Mucosa of stomach (tissue), 1 donor: ENCODE measurements around the gene GNA14.

Source experiments
- H3K27me3 ChIP-seq: one replicate; pipeline ENCODE4 v1.7.0; 2013; ENCODE audit warnings: mild to moderate bottlenecking, low read length; ENCODE audit not compliant: control insufficient read depth, insufficient read depth
- H3K36me3 ChIP-seq: one replicate; pipeline ENCODE4 v1.7.0; 2013; ENCODE audit warnings: low read length; ENCODE audit not compliant: control insufficient read depth, insufficient read depth
- H3K4me1 ChIP-seq: one replicate; pipeline ENCODE4 v1.7.0; 2013; ENCODE audit warnings: mild to moderate bottlenecking, low read length; ENCODE audit not compliant: control insufficient read depth, insufficient read depth
- H3K4me3 ChIP-seq: one replicate; pipeline ENCODE4 v1.7.0; 2013; ENCODE audit warnings: low read length
- H3K9ac ChIP-seq: one replicate; pipeline ENCODE4 v1.7.0; 2013; ENCODE audit warnings: mild to moderate bottlenecking, low read length, moderate library complexity
- H3K9me3 ChIP-seq: one replicate; pipeline ENCODE4 v1.7.0; 2013; ENCODE audit warnings: mild to moderate bottlenecking, low read length, moderate library complexity; ENCODE audit not compliant: control insufficient read depth
- donor health status: Pancreatic carcinoma.

Gene GNA14

DNA sequence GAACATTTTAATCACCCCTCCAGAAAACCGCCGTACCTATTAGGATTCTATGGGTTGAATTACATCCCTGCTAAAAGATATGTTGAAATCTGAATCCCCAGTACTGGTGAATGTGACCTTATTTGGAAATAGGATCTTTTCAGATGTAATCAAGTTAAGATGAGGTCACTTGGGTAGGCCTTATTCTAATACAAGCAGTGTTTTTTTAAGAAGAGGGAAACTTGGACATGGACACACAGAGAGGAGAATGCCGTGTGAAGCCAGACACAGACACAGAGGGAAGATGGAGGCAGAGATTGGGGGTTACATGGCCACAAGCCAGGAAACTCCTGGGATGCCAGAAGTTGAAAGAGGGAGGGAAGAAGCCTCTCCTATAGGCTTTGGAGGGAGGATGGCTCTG is 183.5 kb downstream of the GNA14 start:
- Histone ChIP-seq H3K4me3 (no peak overlapping the region), H3K9ac (no peak overlapping the region), H3K4me1 (no peaks in the 10 kb centered on the region), H3K27me3 (no peaks in the 10 kb centered on the region), H3K36me3 (no peaks in the 10 kb centered on the region), H3K9me3 (no peaks in the 10 kb centered on the region)

DNA sequence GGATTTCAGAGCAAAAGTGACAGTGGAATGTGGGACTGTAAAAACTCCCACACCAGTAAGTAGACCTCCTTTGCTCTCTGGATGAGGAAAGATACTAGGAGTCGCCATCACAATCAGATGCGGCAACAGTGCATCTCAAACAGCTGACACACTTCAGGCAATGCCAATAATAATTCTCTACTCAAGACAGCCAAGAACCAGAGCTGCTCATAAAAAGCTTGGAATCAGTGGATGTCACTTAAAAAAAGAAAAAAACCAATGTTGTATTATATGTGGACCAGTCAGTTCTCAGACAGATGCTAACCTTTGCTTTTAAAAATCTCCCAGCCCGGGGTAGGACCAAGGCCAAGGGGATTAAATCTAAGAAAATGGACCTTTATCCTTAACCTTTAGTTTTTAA is 185.0 kb downstream of the GNA14 start:
- H3K9me3 ChIP-seq: no peaks in the 10 kb centered on the region
- H3K27me3 ChIP-seq: no peaks in the 10 kb centered on the region
- no peaks in the 10 kb centered on the region for H3K4me1 ChIP-seq

DNA sequence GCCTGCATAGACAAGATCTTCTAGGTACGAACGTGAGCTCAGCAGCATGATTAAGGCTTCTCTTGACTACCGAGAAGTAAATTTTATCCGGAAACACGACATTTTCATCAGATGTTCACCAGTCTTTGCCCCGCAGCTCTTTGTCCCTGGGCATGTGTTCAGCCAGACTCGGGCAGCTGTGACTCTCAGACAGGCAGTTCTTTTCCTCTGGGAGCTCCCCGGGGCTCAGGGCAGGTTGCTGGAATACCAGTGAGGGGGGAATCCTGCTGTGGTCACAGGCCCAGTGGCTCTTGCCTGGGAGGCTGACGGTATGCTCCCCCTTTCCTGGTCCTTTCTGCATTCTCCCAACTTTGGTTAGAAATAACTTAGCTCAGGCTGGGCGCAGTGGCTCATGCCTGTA is 186.1 kb downstream of the GNA14 start:
- Histone ChIP-seq H3K4me1 (no peaks in the 10 kb centered on the region), H3K4me3 (no peak overlapping the region), H3K27me3 (no peaks in the 10 kb centered on the region), H3K9me3 (no peaks in the 10 kb centered on the region), H3K36me3 (no peaks in the 10 kb centered on the region), H3K9ac (no peak overlapping the region)

More for the DNA sequence above, 185.0 kb downstream of the GNA14 start:
- Histone ChIP-seq H3K4me3 (no peak overlapping the region), H3K36me3 (no peaks in the 10 kb centered on the region), H3K9ac (no peak overlapping the region)

DNA sequence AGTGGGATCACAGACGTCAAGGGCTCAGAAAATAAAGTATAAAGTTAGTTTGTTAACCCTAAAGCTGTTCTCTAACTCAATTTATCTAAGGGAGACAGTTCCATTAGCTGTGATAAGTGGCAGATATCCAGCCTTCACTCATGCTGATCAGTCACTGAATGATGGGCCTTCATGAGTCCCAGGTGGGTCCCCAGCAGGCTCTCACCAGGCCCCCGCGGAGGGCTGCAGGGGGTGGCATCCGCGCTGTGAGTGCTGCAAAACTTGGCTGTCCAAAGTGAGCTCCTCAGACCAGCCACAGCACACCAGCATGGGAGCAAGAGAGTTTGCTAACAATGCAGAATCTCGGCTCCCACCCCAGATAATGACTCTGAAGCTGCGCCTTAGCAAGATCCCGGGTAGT is 187.2 kb downstream of the GNA14 start:
- H3K36me3 ChIP-seq: no peaks in the 10 kb centered on the region
- H3K9ac ChIP-seq: no peak overlapping the region
- H3K4me1 ChIP-seq: no peaks in the 10 kb centered on the region

DNA sequence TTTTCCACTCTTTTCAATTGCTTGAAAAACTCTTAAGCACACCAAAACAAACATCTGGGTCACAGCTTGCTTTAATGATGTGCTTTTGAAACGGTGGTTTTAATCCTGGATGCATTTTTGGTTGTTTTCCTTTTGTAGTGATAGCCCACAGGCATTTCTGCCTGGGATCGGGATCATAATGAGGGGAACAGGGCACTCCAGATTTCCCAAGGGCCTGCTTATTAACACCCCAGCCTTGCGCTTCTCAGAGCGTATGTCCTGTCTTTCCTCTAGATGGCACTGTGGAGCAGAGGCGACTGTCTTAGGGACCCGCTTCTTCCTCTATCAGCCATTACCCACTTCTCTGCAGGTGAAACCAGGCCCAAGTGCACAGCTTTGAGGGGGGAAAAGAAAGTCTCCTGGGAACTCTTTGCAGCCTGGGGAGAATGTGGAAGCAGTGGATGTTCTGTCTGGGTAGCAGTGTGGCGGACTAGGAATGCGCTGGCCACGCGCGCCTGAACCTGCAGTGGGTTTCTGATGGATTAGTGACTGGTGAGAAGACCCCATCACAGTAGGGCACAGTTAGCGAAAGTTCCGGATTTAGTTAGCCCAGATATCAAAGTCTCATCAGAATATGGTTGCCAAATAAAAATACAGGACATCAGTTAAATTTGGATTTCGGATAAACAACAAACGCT is 190.1 kb downstream of the GNA14 start:
- H3K9me3 ChIP-seq: no peaks in the 10 kb centered on the region
- no peaks in the 10 kb centered on the region for H3K36me3 ChIP-seq
- H3K4me3 ChIP-seq: no peak overlapping the region
- no peaks in the 10 kb centered on the region for H3K27me3 ChIP-seq
- H3K9ac ChIP-seq: no peak overlapping the region
- no peaks in the 10 kb centered on the region for H3K4me1 ChIP-seq

More for the DNA sequence above, 187.2 kb downstream of the GNA14 start:
- Histone ChIP-seq H3K27me3 (no peaks in the 10 kb centered on the region), H3K4me3 (no peak overlapping the region), H3K9me3 (no peaks in the 10 kb centered on the region)

DNA sequence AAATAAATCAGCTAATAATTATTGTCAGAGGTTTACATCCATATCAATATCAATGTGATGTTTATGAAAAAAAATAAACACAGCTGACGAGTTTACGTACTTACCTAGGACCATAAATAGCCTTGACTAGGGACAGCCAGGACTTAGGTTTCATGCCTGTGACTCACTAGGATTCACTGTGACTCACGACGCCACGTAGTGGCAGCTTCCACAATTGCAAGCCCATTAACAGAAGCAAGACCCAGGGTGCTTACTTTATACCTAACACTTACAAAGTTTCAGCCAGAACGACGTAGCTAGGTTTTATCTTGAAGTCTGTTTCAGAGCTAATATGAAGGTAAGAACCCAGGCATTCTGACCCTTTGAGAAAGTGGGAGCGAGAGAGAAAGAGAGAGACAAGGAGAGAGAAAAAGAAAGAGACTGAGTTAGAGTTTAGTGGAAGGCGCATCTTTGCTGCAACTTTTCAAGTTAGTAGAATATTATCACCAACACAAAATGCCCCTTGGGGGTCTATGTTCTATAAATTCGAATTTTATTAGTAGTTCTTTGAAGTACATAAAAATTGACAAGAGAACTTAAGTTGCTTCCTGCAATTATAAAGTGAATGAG is 191.2 kb downstream of the GNA14 start:
- H3K4me3 ChIP-seq: no peak overlapping the region
- H3K9ac ChIP-seq: no peak overlapping the region
- H3K36me3 ChIP-seq: no peaks in the 10 kb centered on the region
- no peaks in the 10 kb centered on the region for H3K27me3 ChIP-seq
- H3K4me1 ChIP-seq: no peaks in the 10 kb centered on the region
- H3K9me3 ChIP-seq: no peaks in the 10 kb centered on the region

DNA sequence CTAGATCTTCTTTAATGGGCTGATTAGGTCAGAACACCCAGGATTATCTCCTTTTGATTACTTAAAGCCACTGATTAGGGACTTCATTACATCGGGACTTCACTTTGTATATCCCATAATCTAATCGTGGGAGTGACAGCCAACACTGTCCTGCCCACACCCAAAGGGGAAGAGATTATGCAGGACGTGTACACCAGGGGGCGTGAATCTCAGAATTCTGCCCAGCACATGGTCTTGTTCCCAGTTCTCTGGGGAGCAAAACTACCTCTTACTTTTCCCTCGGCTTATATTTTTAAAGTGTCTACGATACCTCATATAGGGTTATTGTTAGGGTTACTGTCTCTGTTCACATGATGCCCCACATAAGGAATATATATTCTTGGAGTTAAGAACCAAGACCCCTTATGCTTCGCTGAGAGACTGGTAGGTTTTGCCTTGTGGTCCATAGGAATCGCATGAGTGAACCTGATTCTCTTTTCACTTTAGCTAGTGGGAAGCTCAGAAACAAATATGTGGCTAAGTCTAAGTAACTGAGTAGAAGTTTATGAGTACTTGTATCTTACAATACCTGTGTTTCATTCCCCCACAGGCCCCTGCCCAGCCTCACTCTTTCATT is 192.7 kb downstream of the GNA14 start:
- H3K9ac ChIP-seq: no peak overlapping the region
- H3K36me3 ChIP-seq: no peaks in the 10 kb centered on the region
- H3K27me3 ChIP-seq: no peaks in the 10 kb centered on the region
- no peaks in the 10 kb centered on the region for H3K4me1 ChIP-seq
- H3K4me3 ChIP-seq: no peak overlapping the region
- H3K9me3 ChIP-seq: no peaks in the 10 kb centered on the region

DNA sequence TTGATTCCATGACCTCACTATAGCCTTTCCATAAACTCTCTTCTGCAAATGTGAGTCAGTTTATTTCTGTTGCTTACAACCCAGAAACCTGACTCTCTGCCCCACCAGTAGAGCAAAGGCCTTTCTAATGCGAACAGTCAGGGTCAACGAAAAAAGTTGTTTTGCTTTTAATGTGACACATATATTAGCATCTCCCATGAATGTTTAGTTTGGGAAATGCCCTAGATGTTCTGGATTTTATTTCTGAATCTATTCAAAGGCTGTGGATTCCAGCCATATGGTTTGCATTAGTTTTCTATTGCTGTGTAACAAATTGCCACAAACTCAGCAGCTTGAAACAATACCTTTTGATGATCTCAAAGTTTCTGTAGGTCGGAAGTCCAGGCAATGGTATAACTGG is 193.5 kb downstream of the GNA14 start:
- Histone ChIP-seq H3K27me3 (no peaks in the 10 kb centered on the region), H3K4me1 (no peaks in the 10 kb centered on the region), H3K36me3 (no peaks in the 10 kb centered on the region), H3K9me3 (no peaks in the 10 kb centered on the region), H3K9ac (no peak overlapping the region), H3K4me3 (no peak overlapping the region)

DNA sequence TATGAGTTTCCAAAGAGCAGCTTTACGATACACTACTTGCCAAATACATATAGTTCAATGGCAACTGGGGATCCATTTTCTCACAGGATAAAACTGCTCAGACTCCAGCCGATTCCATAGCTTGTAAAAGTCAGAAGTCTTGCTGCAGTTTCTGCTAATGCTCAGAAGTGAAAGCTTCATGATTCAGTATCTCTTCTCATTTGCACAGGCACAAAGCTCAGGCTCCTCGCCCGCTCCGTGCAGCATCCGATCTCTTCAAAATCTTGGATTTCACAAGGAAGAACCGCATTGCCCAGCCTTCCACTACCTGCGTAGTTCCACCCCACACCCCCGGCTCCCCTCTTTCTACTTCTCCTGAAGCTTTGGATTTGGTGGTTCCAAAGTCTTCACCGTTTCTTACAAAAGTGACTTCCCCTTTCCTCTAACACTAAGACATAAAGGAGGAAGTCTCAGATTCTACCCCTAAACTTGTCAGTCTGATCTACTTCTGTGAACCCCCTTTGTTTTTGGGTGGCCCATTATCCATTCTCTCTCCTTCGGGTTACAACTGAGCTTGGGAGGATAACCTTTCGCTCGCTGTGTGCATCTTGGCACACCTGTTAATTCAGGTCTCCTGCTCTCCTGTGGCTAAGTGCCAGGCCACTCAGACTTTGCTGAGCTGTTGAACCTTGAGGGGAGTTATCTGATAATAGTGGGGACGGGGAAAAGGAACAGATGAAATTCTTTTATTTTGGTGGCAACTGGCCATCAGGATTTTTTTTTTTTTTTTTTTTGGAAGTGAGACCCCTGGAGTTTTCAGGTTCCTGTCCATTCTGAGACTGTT is 194.1 kb downstream of the GNA14 start:
- Histone ChIP-seq H3K9ac (no peak overlapping the region), H3K27me3 (no peaks in the 10 kb centered on the region), H3K9me3 (no peaks in the 10 kb centered on the region), H3K4me3 (no peak overlapping the region), H3K4me1 (peaks cover 1% of the 10 kb centered on the region), H3K36me3 (no peaks in the 10 kb centered on the region)

DNA sequence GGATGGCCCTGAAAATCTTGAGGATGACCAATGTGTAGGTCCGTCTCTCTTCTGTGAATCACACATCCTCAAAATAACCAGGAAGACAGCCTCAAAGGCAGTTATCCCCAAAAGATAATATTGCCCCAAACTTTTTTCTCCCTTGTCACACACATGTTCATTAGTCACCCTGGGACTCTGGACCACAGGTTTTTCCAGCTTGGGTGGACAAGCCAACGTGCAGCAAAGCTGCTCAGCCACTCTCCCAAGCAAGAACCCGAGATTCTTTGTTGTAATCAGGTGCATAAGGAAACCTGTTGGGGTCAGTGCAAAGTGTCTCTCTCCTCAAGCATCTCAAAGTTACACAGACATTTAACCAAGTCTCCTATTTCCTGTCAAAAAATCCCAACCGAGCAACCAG is 196.6 kb downstream of the GNA14 start:
- H3K27me3 ChIP-seq: no peaks in the 10 kb centered on the region
- no peak overlapping the region for H3K9ac ChIP-seq
- H3K4me1 ChIP-seq: peaks cover 3% of the 10 kb centered on the region
- H3K9me3 ChIP-seq: no peaks in the 10 kb centered on the region
- H3K36me3 ChIP-seq: no peaks in the 10 kb centered on the region
- no peak overlapping the region for H3K4me3 ChIP-seq

DNA sequence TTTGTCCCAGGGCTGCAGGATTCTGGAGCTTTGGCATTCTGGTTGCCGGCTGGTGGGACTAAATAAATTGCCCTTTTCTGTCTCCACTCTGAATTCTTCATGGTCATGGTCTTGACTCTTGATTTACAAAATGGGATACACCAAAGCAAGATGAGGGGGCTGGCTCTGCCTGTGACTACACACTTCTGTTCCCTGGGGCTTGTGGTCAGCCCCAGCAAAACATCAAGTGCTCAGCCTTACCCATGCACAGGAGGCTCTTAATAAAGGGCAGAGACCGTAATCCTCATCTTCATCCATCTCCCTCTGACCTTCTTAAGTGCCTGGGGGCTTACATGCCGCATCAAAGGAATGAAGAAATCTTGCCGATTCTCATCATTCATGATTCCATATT is 198.0 kb downstream of the GNA14 start:
- H3K9ac ChIP-seq: no peak overlapping the region
- no peaks in the 10 kb centered on the region for H3K9me3 ChIP-seq
- H3K4me1 ChIP-seq: peaks cover 3% of the 10 kb centered on the region
- no peaks in the 10 kb centered on the region for H3K27me3 ChIP-seq
- H3K36me3 ChIP-seq: no peaks in the 10 kb centered on the region
- H3K4me3 ChIP-seq: no peak overlapping the region
